H1 (cell line): ENCODE data around the gene STK26. TPM values are rescaled to one million over a fixed set of nuclear protein-coding genes. Genes with fewer than 3 reads are reported as not detected.

Experiments used
- CTCF ChIA-PET: fragments of 300-600 bp; sonication (Branson Sonifier 250); formaldehyde crosslinking; loops from one replicate; lab custom pipeline; 2021; ENCODE audit not compliant: partially characterized antibody; lab: Charles Lee
- POLR2A ChIA-PET: fragments of 300-600 bp; sonication (Branson Sonifier 250); formaldehyde crosslinking; loops from one replicate; lab custom pipeline; 2021; ENCODE audit warnings: inconsistent platforms; ENCODE audit not compliant: partially characterized antibody; lab: Charles Lee
- DNase-seq, 2 experiments: peaks; one replicate each; pipeline versions ENCODE4 v3.0.0 to v3.0.0-alpha.2; 2010 to 2022; ENCODE audit warnings: low spot score in 2 of 2, low read depth in 1 of 2, mixed read lengths in 1 of 2
- FAIRE-seq: peaks from 2 replicates; lab custom pipeline; 2011; peaks lifted over from hg19 to GRCh38; lab: Jason Lieb, UNC
- H2AFZ ChIP-seq: 2 replicates; pipeline ENCODE4 v1.8.1; 2012; ENCODE audit warnings: low read length, inconsistent platforms
- H2AK5ac ChIP-seq: 2 replicates; pipeline ENCODE4 v1.6.1; 2013; ENCODE audit warnings: low read depth, low read length
- H2BK120ac ChIP-seq: replicated peaks from 2 replicates; pipeline ENCODE3; 2013; ENCODE audit warnings: low read depth, low read length, inconsistent platforms
- H2BK12ac ChIP-seq: 2 replicates; pipeline ENCODE4 v1.6.1; 2013; ENCODE audit warnings: low read depth, low read length
- H2BK15ac ChIP-seq: 2 replicates; pipeline ENCODE4 v1.6.1; 2013; ENCODE audit warnings: low read length
- H2BK20ac ChIP-seq: 2 replicates; pipeline ENCODE4 v1.6.1; 2013; ENCODE audit warnings: low read length
- H2BK5ac ChIP-seq: 2 replicates; pipeline ENCODE4 v1.6.1; 2013; ENCODE audit warnings: low read depth, low read length
- H3K14ac ChIP-seq: 2 replicates; pipeline ENCODE4 v1.6.1; 2013; ENCODE audit warnings: inconsistent platforms; ENCODE audit not compliant: insufficient read length
- H3K18ac ChIP-seq: 2 replicates; pipeline ENCODE4 v1.6.1; 2013; ENCODE audit warnings: low read length; ENCODE audit errors: extremely low read depth
- H3K23ac ChIP-seq: 2 replicates; pipeline ENCODE4 v1.6.1; 2013; ENCODE audit warnings: inconsistent platforms; ENCODE audit not compliant: insufficient read length
- H3K23me2 ChIP-seq: 2 replicates; pipeline ENCODE4 v1.6.1; 2013; ENCODE audit warnings: low read depth, low read length
- H3K27ac ChIP-seq: 2 replicates; pipeline ENCODE4 v1.6.1; 2011; ENCODE audit warnings: low read depth, low read length, inconsistent platforms
- H3K27me3 ChIP-seq, 4 experiments: replicated peaks in 1 of 4; 1 replicate in 1 of 4; 2 replicates in 3 of 4; pipeline versions ENCODE4 v1.6.1 to v1.8.1; 2011 to 2013; ENCODE audit warnings: low read length in 3 of 4, mild to moderate bottlenecking in 3 of 4, inconsistent platforms in 2 of 4, mixed read lengths in 2 of 4, moderate library complexity in 1 of 4; ENCODE audit not compliant: control insufficient read depth in 3 of 4, insufficient read depth in 3 of 4; ENCODE audit errors: extremely low read depth in 1 of 4
- H3K36me3 ChIP-seq, 4 experiments: 2 replicates each; pipeline versions ENCODE4 v1.6.1 to v1.8.1; 2011 to 2013; ENCODE audit warnings: mild to moderate bottlenecking in 4 of 4, low read length in 3 of 4, moderate library complexity in 2 of 4, control low read depth in 1 of 4, inconsistent platforms in 1 of 4; ENCODE audit not compliant: insufficient read depth in 4 of 4, control insufficient read depth in 2 of 4
- H3K4ac ChIP-seq: replicated peaks from 2 replicates; pipeline ENCODE3; 2013; ENCODE audit warnings: low read length, low read depth, mixed read lengths, inconsistent platforms; ENCODE audit not compliant: insufficient read length
- H3K4me1 ChIP-seq, 4 experiments: replicated peaks in 1 of 4; 1 replicate in 1 of 4; 2 replicates in 3 of 4; pipeline versions ENCODE4 v1.6.1 to v1.8.1; 2011 to 2013; ENCODE audit warnings: low read length in 3 of 4, inconsistent platforms in 2 of 4, mixed read lengths in 1 of 4; ENCODE audit not compliant: insufficient read depth in 4 of 4, control insufficient read depth in 3 of 4
- H3K4me2 ChIP-seq, 2 experiments: 2 replicates each; pipeline versions ENCODE4 v1.6.1 to v1.8.1; 2011 to 2013; ENCODE audit warnings: low read depth in 2 of 2, low read length in 2 of 2, control low read depth in 1 of 2, inconsistent platforms in 1 of 2, mild to moderate bottlenecking in 1 of 2; ENCODE audit not compliant: insufficient read depth in 1 of 2
- H3K4me3 ChIP-seq, 4 experiments: fragments of 200-600, 300-600 bp in 1 of 4; sonication (generic), shearing (Covaris generic), sonication (Bioruptor Twin) in 1 of 4; 2 replicates each; pipeline versions ENCODE4 v1.5.1 to v1.8.1; 2011 to 2016; ENCODE audit warnings: low read length in 4 of 4, low read depth in 3 of 4, control low read depth in 2 of 4, inconsistent platforms in 2 of 4, mild to moderate bottlenecking in 2 of 4, mixed read lengths in 1 of 4, moderate library complexity in 1 of 4; ENCODE audit not compliant: insufficient read depth in 2 of 4; ENCODE audit errors: extremely low read depth in 1 of 4
- H3K56ac ChIP-seq: replicated peaks from 2 replicates; pipeline ENCODE3; 2013; ENCODE audit warnings: low read depth, mild to moderate bottlenecking, mixed read lengths, low read length, inconsistent platforms; ENCODE audit not compliant: insufficient read length
- H3K79me1 ChIP-seq: 2 replicates; pipeline ENCODE4 v1.6.1; 2013; ENCODE audit warnings: low read depth, low read length, control low read depth
- H3K79me2 ChIP-seq, 2 experiments: 2 replicates each; pipeline versions ENCODE4 v1.6.1 to v1.8.1; 2012 to 2013; ENCODE audit warnings: low read length in 2 of 2, mild to moderate bottlenecking in 2 of 2, inconsistent platforms in 1 of 2; ENCODE audit not compliant: insufficient read depth in 2 of 2, control insufficient read depth in 1 of 2
- H3K9ac ChIP-seq, 4 experiments: replicated peaks in 1 of 4; 1 replicate in 1 of 4; 2 replicates in 3 of 4; pipeline versions ENCODE4 v1.6.1 to v1.8.1; 2011 to 2013; ENCODE audit warnings: low read depth in 3 of 4, low read length in 3 of 4, control low read depth in 2 of 4, mild to moderate bottlenecking in 2 of 4, moderate library complexity in 2 of 4, inconsistent platforms in 1 of 4; ENCODE audit errors: extremely low read depth in 1 of 4
- H3K9me3 ChIP-seq, 2 experiments: 2 replicates each; pipeline versions ENCODE4 v1.6.1 to v1.8.1; 2012 to 2013; ENCODE audit warnings: mild to moderate bottlenecking in 2 of 2, moderate library complexity in 2 of 2, control low read depth in 1 of 2, inconsistent platforms in 1 of 2, low read depth in 1 of 2, low read length in 1 of 2, mixed read lengths in 1 of 2; ENCODE audit not compliant: insufficient read depth in 2 of 2
- H4K20me1 ChIP-seq, 2 experiments: replicated peaks in 1 of 2; 2 replicates each; pipeline versions ENCODE3 to v1.8.1; 2011 to 2013; ENCODE audit warnings: inconsistent platforms in 2 of 2, low read length in 2 of 2, mild to moderate bottlenecking in 1 of 2; ENCODE audit not compliant: insufficient read depth in 2 of 2, control insufficient read depth in 1 of 2
- H4K5ac ChIP-seq: 2 replicates; pipeline ENCODE4 v1.6.1; 2013; ENCODE audit warnings: low read length, low read depth, mixed read lengths, inconsistent platforms; ENCODE audit not compliant: insufficient read length
- H4K8ac ChIP-seq: 2 replicates; pipeline ENCODE4 v1.8.0; 2013; ENCODE audit warnings: mild to moderate bottlenecking, moderate library complexity, low read length, inconsistent platforms; ENCODE audit not compliant: insufficient read depth; ENCODE audit errors: extremely low read depth
- H4K91ac ChIP-seq: replicated peaks from 2 replicates; pipeline ENCODE3; 2013; ENCODE audit warnings: low read length, mixed read lengths, inconsistent platforms; ENCODE audit not compliant: insufficient read length
- CBX5 ChIP-seq: fragments of 300-800, 300-1000 bp; sonication (generic); IDR thresholded peaks from 2 replicates; pipeline ENCODE4 v1.7.1; 2016; ENCODE audit warnings: antibody characterized with exemption, low read length, low read depth
- RBBP5 ChIP-seq: IDR thresholded peaks from 2 replicates; pipeline ENCODE4 v1.7.1; 2012; ENCODE audit warnings: low read depth, mild to moderate bottlenecking, inconsistent platforms, low read length, moderate library complexity, borderline replicate concordance
- RNF2 ChIP-seq: fragments of 200-900, 300-1000 bp; sonication (generic); IDR thresholded peaks from 2 replicates; pipeline ENCODE4 v1.7.1; 2016; ENCODE audit warnings: borderline replicate concordance, low read depth, mild to moderate bottlenecking, antibody characterized with exemption, low read length; ENCODE audit not compliant: poor library complexity, severe bottlenecking; ENCODE audit errors: missing control alignments
- SIN3A ChIP-seq, 2 experiments: IDR thresholded peaks in 1 of 2; conservative IDR thresholded peaks in 1 of 2; 2 replicates each; pipeline ENCODE4 v1.6.1; 2011 to 2012; ENCODE audit warnings: low read length in 2 of 2, improper control_type of control experiment in 1 of 2, low read depth in 1 of 2, mild to moderate bottlenecking in 1 of 2
- SP1 ChIP-seq: IDR thresholded peaks from 2 replicates; pipeline ENCODE4 v1.6.1; 2011; ENCODE audit warnings: low read depth, low read length
- WGBS, 2 experiments: shearing (Covaris generic) in 1 of 2; methylation state at CpG; one replicate each; pipeline versions ENCODE4 v1.1.6 to v1.1.7; 2013 to 2015; ENCODE audit warnings: low lambda C conversion rate in 2 of 2, mixed read lengths in 2 of 2, inconsistent platforms in 1 of 2, low coverage in 1 of 2, missing lambda C conversion rate in 1 of 2; ENCODE audit not compliant: insufficient replicate concordance in 2 of 2, insufficient coverage in 1 of 2, insufficient read length in 1 of 2; ENCODE audit errors: extremely low coverage in 1 of 2, missing lambda C conversion rate in 1 of 2; 5-methylcytosine and 5-hydroxymethylcytosine counted together
- polyA plus RNA-seq, 7 experiments: library from polyadenylated mRNA; depleted of rRNA in 3 of 7; stranded (reverse) in 5 of 7; unstranded in 2 of 7; fragments of >200 nt in 5 of 7; fragments of 200-250 nt in 2 of 7; gene quantifications; 1 replicate in 5 of 7; 2 replicates in 1 of 7; 4 replicates in 1 of 7; pipeline versions ENCODE4 v1.2.1 to v1.2.3, GENCODE V29; 2011 to 2013; ENCODE audit warnings: missing spikeins in 2 of 7, mixed read lengths in 2 of 7
- total RNA-seq: library from RNA; stranded (reverse); fragmentation: NEBNext Ultra II Directional; extraction: Animal tissue kit (Norgen Biotek cat#: 25700); gene quantifications from 2 replicates; pipeline ENCODE4 v1.2.1, GENCODE V29; 2021

The STK26 gene
- total and polyA plus RNA-seq, 2 of the 8 experiments (the other 6 are each of a cell fraction or from before 2014, with no cell fraction given), result 24.2 to 98.2 TPM

- 79% methylated on average over 4 of the region's 4 CpGs; no CpG with 5 or more reads in 1 of the 2 experiments for WGBS, 2 experiments
- no peak for FAIRE-seq
- H3K4me2 ChIP-seq, result peak overlapping the region in 1 of 2 experiments; percentile 21; a peak in 2 of 4 replicates
- no peak for TF ChIP-seq RBBP5
- no peak for TF ChIP-seq SP1
- no peak for TF ChIP-seq SIN3A (conservative IDR thresholded peaks at IDR 0.05 in 1 of 2, IDR thresholded peaks at IDR 0.05 in 1 of 2; ENCODE audit: low read depth in 1 of 2, low read length in 2 of 2)
- TF ChIP-seq CBX5, result no peak
- no peak for TF ChIP-seq RNF2
Observed at GRCh38 chrX:132044953-132045352, 21.9 kb downstream of the STK26 start.

More at GRCh38 chrX:132044953-132045352, 21.9 kb downstream of the STK26 start:
- Histone ChIP-seq H3K9ac (no peak overlapping the region), H3K23me2 (no peaks in the 10 kb centered on the region), H3K23ac (no peak overlapping the region), H2BK20ac (no peak overlapping the region), H3K56ac (no peak overlapping the region), H2AK5ac (no peak overlapping the region), H4K5ac (no peak overlapping the region), H2AFZ (no peak overlapping the region), H3K4me3 (no peak overlapping the region), H4K8ac (no peak overlapping the region), H2BK12ac (no peak overlapping the region), H3K27ac (no peak overlapping the region), H3K18ac (no peak overlapping the region), H3K79me2 (peaks cover 0 to 88% of the 10 kb centered on the region in 2 experiments; a peak in 2 of 4 replicates), H2BK15ac (no peak overlapping the region), H3K9me3 (no peaks in the 10 kb centered on the region), H3K4ac (no peak overlapping the region), H4K20me1 (peaks cover 0 to 2% of the 10 kb centered on the region in 2 experiments), H3K4me1 (peaks cover 2 to 14% (median 6%) of the 10 kb centered on the region in 4 experiments; a peak in 4 of 7 replicates), H3K14ac (no peak overlapping the region), H3K27me3 (no peaks in the 10 kb centered on the region), H2BK120ac (no peak overlapping the region), H2BK5ac (peak overlapping the region; percentile 52; the same call in 1 of the 2 replicates), H4K91ac (no peak overlapping the region), H3K79me1 (no peaks in the 10 kb centered on the region), H3K36me3 (no peaks in the 10 kb centered on the region)
- POLR2A ChIA-PET, result interaction anchor here (1.7 kb wide), 1 partner anchor 21 kb away, joined by 6 read pairs; no protein-coding TSS in a partner anchor
- CTCF ChIA-PET, result interaction anchor here (0.7 to 1.3 kb wide), 2 partner anchors 17 to 203 kb away, joined by 3 to 5 read pairs; no protein-coding TSS in a partner anchor
- no peak for DNase-seq
